Stromal cell of bone marrow (primary cell): ENCODE measurements around the gene ARRB2.

Experiments
- DNase-seq: peaks from one replicate; pipeline ENCODE4 v3.0.0-alpha.2; 2012; ENCODE audit warnings: low read depth

The ARRB2 gene

GRCh38 chr17:4764595-4764994, 54.2 kb downstream of the ARRB2 start:
- DNase-seq = no peak

DNA sequence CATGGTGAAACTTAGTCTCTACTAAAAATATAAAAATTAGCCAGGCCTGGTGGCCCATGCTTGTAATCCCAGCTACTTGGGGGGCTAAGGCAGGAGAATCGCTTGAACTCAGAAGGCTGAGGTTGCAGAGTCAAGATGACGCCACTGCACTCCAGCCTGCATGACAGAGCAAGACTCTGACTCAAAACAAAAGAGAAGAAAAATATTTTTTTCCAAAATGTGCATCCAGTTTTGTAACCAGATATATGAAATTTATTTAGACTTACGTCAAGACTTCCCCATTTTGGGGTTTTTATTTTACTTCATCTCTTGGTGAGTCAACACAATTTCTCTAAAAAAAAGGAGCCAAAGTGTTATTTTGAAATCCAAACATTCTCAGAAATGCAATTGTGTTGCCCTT, 55.8 kb downstream of the ARRB2 start:
- DNase-seq = no peak

DNA sequence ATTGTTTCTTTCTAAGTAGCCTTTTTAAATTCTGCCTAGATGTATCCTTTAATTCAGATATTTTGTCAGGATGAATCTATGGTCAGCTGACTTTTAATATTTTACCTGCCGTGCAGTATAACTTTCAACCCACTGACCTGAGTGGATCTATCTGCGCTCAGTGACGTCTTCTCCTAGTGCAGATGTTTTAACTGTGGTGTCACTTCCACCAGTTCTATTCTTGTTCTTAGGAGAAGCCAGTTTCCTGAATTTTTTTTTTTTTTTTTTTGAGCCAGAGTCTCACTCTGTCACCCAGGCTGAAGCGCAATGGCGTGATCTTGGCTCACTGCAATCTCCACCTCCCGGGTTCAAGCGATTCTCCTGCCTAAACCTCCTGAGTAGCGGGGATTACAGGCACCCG, 56.3 kb downstream of the ARRB2 start:
- no peak for DNase-seq

GRCh38 chr17:4768298-4768697, 57.9 kb downstream of the ARRB2 start:
- no peak for DNase-seq

- DNase-seq = no peak
Measured at GRCh38 chr17:4769628-4770027, 59.2 kb downstream of the ARRB2 start.
